WTC11 (cell line): Measurements from ENCODE around the gene PRKCZ. TPM values are rescaled to one million over a fixed set of nuclear protein-coding genes. Genes with fewer than 3 reads are reported as not detected.
A peak's percentile ranks its signal among the peaks of the same experiment; 100 is the strongest.

ENCODE experiments used
- AR ChIP-seq: fragments of 250-450 bp; sonication (Bioruptor Pico); IDR thresholded peaks from 2 replicates; pipeline ENCODE4 v1.9.0; 2021; ENCODE audit warnings: mild to moderate bottlenecking
- CREB1 ChIP-seq: sonication (generic); formaldehyde crosslinking; IDR thresholded peaks from 2 replicates; pipeline ENCODE4 v1.8.0; 2023; ENCODE audit warnings: mild to moderate bottlenecking, missing genetic modification reagents
- ESRRA ChIP-seq: sonication (generic); formaldehyde crosslinking; IDR thresholded peaks from 2 replicates; pipeline ENCODE4 v1.8.1; 2022; ENCODE audit warnings: mild to moderate bottlenecking, missing genetic modification reagents, borderline replicate concordance
- ETV6 ChIP-seq: sonication (generic); formaldehyde crosslinking; IDR thresholded peaks from 2 replicates; pipeline ENCODE4 v1.8.1; 2022; ENCODE audit warnings: mild to moderate bottlenecking, missing genetic modification reagents
- FOXP4 ChIP-seq: sonication (generic); formaldehyde crosslinking; IDR thresholded peaks from 2 replicates; pipeline ENCODE4 v1.8.0; 2022; ENCODE audit warnings: mild to moderate bottlenecking, missing genetic modification reagents
- IRF1 ChIP-seq: sonication (generic); formaldehyde crosslinking; IDR thresholded peaks from 2 replicates; pipeline ENCODE4 v1.8.0; 2023; ENCODE audit warnings: missing genetic modification reagents
- JAZF1 ChIP-seq: fragments of 250-450 bp; sonication (Bioruptor Pico); IDR thresholded peaks from 2 replicates; pipeline ENCODE4 v1.9.0; 2021; ENCODE audit warnings: moderate library complexity, mild to moderate bottlenecking, inconsistent platforms
- JUN ChIP-seq: sonication (generic); formaldehyde crosslinking; IDR thresholded peaks from 2 replicates; pipeline ENCODE4 v1.8.0; 2023; ENCODE audit warnings: mild to moderate bottlenecking, missing genetic modification reagents
- KAT7 ChIP-seq: sonication (generic); formaldehyde crosslinking; IDR thresholded peaks from 2 replicates; pipeline ENCODE4 v1.8.1; 2023; ENCODE audit warnings: missing genetic modification reagents, mild to moderate bottlenecking, borderline replicate concordance
- MLX ChIP-seq: sonication (generic); formaldehyde crosslinking; IDR thresholded peaks from 2 replicates; pipeline ENCODE4 v1.8.1; 2023; ENCODE audit warnings: mild to moderate bottlenecking, missing genetic modification reagents, moderate library complexity
- MYBL2 ChIP-seq: sonication (generic); formaldehyde crosslinking; IDR thresholded peaks from 2 replicates; pipeline ENCODE4 v1.8.1; 2023; ENCODE audit warnings: mild to moderate bottlenecking, moderate library complexity, missing genetic modification reagents
- OVOL2 ChIP-seq: fragments of 250-450 bp; sonication (Bioruptor Pico); IDR thresholded peaks from 2 replicates; pipeline ENCODE4 v1.9.0; 2021; ENCODE audit warnings: mild to moderate bottlenecking, borderline replicate concordance
- SP1 ChIP-seq: sonication (generic); formaldehyde crosslinking; conservative IDR thresholded peaks from 2 replicates; pipeline ENCODE4 v1.8.1; 2022; ENCODE audit warnings: missing genetic modification reagents
- TCF7 ChIP-seq: sonication (generic); formaldehyde crosslinking; IDR thresholded peaks from 2 replicates; pipeline ENCODE4 v1.8.0; 2022; ENCODE audit warnings: mild to moderate bottlenecking, low read depth, missing genetic modification reagents, moderate library complexity
- USF1 ChIP-seq: sonication (generic); formaldehyde crosslinking; IDR thresholded peaks from 2 replicates; pipeline ENCODE4 v1.8.0; 2022; ENCODE audit warnings: mild to moderate bottlenecking, missing genetic modification reagents
- ZBTB21 ChIP-seq: sonication (generic); formaldehyde crosslinking; IDR thresholded peaks from 2 replicates; pipeline ENCODE4 v1.8.1; 2023; ENCODE audit warnings: mild to moderate bottlenecking, missing genetic modification reagents, borderline replicate concordance
- ZNF232 ChIP-seq: sonication (generic); formaldehyde crosslinking; IDR thresholded peaks from 2 replicates; pipeline ENCODE4 v1.8.0; 2022; ENCODE audit warnings: mild to moderate bottlenecking, missing genetic modification reagents
- ZNF281 ChIP-seq: sonication (generic); formaldehyde crosslinking; IDR thresholded peaks from 2 replicates; pipeline ENCODE4 v1.8.0; 2023; ENCODE audit warnings: mild to moderate bottlenecking, missing genetic modification reagents
- ZNF317 ChIP-seq: sonication (generic); formaldehyde crosslinking; IDR thresholded peaks from 2 replicates; pipeline ENCODE4 v1.8.1; 2023; ENCODE audit warnings: low read depth, mild to moderate bottlenecking, moderate library complexity, missing genetic modification reagents, borderline replicate concordance
- ZNF423 ChIP-seq: fragments of 250-450 bp; sonication (Bioruptor Pico); IDR thresholded peaks from 2 replicates; pipeline ENCODE4 v2.1.2; 2022; ENCODE audit warnings: mild to moderate bottlenecking, moderate library complexity
- ZNF512 ChIP-seq: sonication (generic); formaldehyde crosslinking; IDR thresholded peaks from 2 replicates; pipeline ENCODE4 v1.8.1; 2022; ENCODE audit warnings: missing genetic modification reagents, borderline replicate concordance
- ZSCAN18 ChIP-seq: fragments of 250-450 bp; sonication (Bioruptor Pico); IDR thresholded peaks from 2 replicates; pipeline ENCODE4 v2.1.2; 2022; ENCODE audit warnings: mild to moderate bottlenecking, moderate library complexity
- total RNA-seq: library from RNA; stranded (reverse); gene quantifications from 3 replicates; pipeline ENCODE4 v1.2.3, GENCODE V29; 2021

The PRKCZ gene
- total RNA-seq, 1 experiment from 2014 or later = 52.5 TPM

- TF ChIP-seq JUN (CRISPR knock-in tag) (no peak), ZNF423 (CRISPR knock-in tag) (no peak), IRF1 (no peak), ESRRA (CRISPR knock-in tag) (no peak), ZSCAN18 (CRISPR knock-in tag) (no peak), TCF7 (0 out of 2 replicates have a peak, but pooled peaks have one; percentile 46), ZNF232 (CRISPR knock-in tag) (no peak), ZNF317 (CRISPR knock-in tag) (no peak), SP1 (CRISPR knock-in tag) (peak; percentile 62), ZNF512 (no peak), OVOL2 (CRISPR knock-in tag) (no peak), KAT7 (CRISPR knock-in tag) (no peak), AR (CRISPR knock-in tag) (no peak), MYBL2 (CRISPR knock-in tag) (0 out of 2 replicates have a peak, but pooled peaks have one; percentile 47), MLX (CRISPR knock-in tag) (no peak), ZNF281 (CRISPR knock-in tag) (no peak), FOXP4 (no peak), CREB1 (CRISPR knock-in tag) (no peak), ZBTB21 (CRISPR knock-in tag) (no peak), USF1 (peak; percentile 54), ETV6 (CRISPR knock-in tag) (0 out of 2 replicates have a peak, but pooled peaks have one; percentile 13), JAZF1 (no peak)
These were observed 154.4 kb downstream of the PRKCZ start (continued) for GRCh38 chr1:2204415-2205190.
